GM19025 (cell line): ENCODE measurements around the gene TNFAIP8L1.

Experiments
- ATAC-seq: cut with Tn5 transposase; IDR thresholded peaks from one replicate; pipeline ENCODE4 v1.9.1; 2021; ENCODE audit warnings: mild to moderate bottlenecking, low read depth, moderate library complexity; ENCODE audit not compliant: unreplicated experiment

TNFAIP8L1 gene

DNA sequence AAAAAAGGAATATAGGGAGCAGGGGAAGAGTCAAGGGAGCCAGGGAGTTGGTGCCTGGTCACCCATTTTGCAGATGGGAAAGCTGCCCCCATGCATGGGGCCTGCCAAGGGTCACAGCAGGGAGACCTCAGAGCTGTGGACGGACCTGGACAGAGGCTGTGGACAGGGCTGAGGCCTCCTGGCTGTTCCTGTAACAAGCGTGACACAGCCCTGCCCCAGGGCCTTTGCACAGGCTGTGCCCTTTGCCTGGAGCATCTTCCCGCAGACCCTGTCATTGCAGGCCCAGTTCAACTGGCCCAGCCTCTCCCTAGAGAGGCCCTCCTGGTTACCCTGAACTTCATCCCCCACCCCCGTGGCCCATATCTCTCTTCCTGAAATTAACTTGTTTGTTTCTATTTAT, 6.4 kb downstream of the TNFAIP8L1 start:
- no peak for ATAC-seq

GRCh38 chr19:4647676-4648644, 8.6 kb downstream of the TNFAIP8L1 start:
- ATAC-seq: no peak

DNA sequence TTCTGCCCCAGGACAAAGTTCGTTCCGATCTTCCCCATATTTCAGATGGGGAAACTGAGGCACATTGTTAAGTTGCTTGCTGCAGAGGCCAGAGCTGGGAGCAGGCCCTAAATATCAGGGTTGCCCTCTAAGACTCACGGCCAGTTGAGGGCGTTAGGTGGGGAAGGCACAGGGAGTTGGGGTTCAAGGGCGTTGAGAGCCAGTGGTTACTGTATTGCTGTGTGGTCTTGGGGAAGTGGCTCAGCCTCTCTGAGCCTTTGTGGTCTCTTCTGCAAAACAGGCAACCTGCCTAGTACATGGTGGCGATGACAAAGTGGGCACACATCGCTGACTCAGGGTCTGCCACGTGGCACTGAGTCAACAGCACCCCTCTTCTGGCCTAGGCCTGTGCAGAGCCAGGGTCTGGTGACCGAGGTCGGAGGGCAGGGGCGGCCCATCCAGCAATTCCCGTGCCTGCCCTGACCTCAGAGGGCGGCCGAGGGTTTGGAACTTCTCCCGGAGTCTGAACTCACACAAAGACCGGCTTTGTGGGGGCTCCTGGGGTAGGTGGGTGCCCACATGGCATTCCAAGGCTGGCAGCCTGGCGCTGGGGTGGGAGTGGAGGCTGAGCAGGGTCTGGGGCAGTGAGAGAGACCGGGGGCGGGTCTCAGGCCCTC, 10.2 kb downstream of the TNFAIP8L1 start:
- no peak for ATAC-seq

- ATAC-seq: no peak
Observed at GRCh38 chr19:4650159-4650558, 10.8 kb downstream of the TNFAIP8L1 start.

- ATAC-seq: no peak
Observed at GRCh38 chr19:4652075-4652474, 12.8 kb downstream of the TNFAIP8L1 start.

- ATAC-seq: no peak
Observed at GRCh38 chr19:4653793-4654436, 14.6 kb downstream of the TNFAIP8L1 start.

DNA sequence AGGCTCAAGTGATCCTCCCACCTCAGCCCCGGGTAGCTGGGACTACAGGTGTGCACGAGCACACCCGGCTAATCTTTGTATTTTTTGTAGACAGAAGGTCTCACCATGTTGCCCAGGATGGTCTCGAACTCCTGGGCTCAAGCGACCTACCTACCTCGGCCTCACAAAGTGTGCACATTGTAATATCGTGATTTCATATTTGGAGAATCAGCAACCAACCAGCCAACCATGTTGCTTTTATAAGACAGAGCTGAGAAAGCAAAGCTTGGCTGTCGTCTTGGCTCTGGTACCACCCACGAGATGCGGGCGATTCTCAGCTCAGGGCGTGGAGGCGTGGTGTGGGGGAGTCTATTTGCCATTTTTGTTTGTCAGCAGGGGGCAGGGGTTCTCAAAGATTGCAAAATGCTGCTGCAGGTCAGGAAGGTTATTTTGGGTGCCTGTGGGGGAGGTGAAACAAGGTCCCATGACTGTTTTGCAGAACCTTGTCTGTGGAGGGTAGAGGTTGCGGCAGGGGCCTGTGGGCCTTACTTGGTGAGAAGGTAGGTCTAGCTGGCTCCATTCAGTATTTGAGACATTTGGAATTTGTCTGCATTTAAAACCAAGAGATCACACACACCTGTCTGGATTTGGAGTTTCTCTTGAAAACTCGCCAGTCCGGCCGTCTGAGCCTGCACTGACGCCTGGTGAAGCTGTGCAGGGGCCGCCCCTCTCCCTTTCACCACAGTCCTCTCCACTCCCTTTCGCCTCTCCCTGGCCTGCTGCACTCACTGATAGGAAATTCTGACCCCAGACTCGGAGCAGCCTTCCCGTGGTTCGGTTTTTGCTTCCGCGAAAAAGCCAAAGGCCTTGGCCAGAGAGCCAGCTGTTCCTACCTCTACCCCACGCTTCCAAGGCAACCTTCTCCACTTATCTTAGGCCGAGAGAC, 15.4 kb downstream of the TNFAIP8L1 start:
- no peak for ATAC-seq

- ATAC-seq: no peak
Observed at GRCh38 chr19:4656102-4656501, 16.8 kb downstream of the TNFAIP8L1 start.

DNA sequence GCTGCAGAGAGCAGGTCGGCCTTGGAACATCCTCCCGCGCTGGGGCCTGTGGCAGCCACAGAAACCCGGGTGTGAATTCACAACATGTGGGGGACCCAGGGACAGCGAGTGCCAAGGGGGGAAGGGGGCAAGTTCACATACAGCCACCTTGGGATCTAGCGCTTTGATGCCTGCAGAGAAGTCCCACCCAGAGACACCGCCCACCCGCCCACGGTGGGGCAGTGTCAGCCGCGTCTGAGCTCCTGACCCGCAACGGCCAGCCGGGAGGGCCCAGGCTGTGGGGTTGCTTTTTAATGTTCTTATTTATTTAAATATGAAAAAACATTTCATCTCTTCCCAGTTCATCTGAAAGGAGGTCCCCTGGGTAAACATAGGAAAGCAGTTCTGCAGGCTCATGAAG, 17.9 kb downstream of the TNFAIP8L1 start:
- ATAC-seq: no peak

DNA sequence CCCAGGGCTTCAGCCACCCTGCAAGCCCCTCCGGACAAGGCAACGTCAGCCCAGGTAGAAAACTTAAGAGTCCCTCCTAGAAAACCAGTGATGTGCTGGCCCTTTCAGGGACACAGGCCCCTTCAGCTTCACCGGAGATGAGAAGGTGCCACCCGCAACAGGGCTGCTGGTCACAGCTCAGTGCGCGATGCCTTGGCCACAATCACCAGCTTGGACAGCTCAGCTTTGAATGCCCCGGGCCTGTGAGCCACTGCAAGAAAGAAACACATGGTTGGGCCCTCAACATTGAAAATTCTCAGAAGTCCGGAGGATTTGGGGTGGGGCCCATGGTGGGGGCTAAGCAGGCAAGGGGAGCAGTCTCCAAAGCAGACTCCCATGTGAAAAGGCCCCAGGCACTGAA, 18.5 kb downstream of the TNFAIP8L1 start:
- ATAC-seq: no peak

- no peak for ATAC-seq
Observed at GRCh38 chr19:4660181-4660791, 21.0 kb downstream of the TNFAIP8L1 start.

DNA sequence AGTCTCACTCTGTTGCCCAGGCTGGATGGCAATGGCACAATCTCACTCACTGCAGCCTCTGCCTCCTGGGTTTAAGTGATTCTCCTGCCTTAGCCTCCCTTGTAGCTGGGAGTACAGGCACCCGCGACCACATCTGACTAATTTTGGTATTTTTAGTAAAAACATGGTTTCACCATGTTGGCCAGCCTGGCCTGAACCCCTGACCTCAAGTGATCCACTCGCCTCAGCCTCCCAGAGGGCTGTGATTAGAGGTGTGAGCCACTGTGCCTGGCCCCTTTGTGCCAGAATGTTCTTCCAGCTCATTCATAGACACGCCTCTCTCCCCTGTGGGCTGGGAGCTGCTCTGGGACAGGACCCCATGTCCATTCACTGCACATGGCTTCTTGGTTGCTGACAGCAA, 21.7 kb downstream of the TNFAIP8L1 start:
- ATAC-seq: no peak

GRCh38 chr19:4662020-4662695, 22.8 kb downstream of the TNFAIP8L1 start:
- ATAC-seq: no peak

- no peak for ATAC-seq
Observed at GRCh38 chr19:4662812-4663211, 23.5 kb downstream of the TNFAIP8L1 start.

DNA sequence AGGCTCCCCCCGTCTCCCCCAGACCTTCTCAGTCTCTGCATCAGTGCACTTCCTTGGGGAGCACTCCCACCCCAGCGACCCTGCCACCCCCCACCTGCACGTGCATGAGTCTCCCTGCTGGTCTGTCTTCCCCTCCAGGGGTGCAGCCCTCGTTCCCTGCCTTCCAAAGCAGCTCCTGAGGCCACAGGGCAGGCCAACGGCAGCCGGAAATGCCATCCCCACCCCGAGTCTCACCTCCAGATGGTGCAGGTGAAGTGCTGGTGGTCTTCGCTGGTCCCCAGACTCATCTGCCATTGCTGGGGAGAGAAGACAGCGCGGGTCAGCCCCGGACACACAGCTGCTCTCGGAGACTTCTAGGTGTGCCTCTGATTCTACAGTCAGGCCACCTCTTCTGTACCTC, 25.3 kb downstream of the TNFAIP8L1 start:
- no peak for ATAC-seq

- no peak for ATAC-seq
Observed at GRCh38 chr19:4669723-4670480, 30.6 kb downstream of the TNFAIP8L1 start, which contains the start of gene MYDGF. Gene MYDGF, minus strand, starts transcription at chr19:4670342. Its CDS starts 8 bp downstream, at chr19:4670334.

DNA sequence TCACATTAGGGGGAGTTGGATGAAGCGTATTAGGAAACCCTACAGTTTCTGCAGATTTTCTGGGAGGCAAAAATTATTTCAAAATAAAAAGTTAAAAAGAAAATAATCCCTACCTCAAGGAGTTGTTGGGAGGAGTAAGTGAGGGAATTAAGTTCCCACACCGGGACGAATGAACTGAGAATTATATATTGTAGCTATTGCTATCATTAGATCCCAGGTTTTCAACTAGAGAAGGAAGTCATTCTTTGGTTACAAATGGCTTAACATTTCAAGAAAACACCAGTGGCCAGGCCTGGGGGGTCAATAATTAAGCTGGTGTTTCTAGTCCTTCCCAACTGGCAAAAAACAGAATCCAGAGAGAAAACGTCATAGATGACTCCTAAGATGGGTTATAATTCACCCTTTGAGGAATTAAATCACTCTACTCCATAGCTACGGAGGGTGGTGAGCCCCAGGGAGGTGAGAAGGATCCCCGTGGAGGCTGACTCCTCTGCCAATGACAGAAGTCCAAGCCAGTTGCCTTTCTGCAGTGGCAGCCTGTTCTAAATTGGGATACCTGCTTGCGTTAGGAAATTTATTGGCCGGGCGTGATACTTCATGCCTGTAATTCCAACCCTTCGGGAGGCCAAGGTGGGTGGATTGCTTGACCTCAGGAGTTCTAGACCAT, 32.0 kb downstream of the TNFAIP8L1 start:
- ATAC-seq: no peak

GRCh38 chr19:4673216-4673615, 33.9 kb downstream of the TNFAIP8L1 start:
- no peak for ATAC-seq
